Bronchial epithelial cell (primary cell): ENCODE results near the gene ACSM5. TPM values are rescaled to one million over a fixed set of nuclear protein-coding genes. Genes with fewer than 3 reads are reported as not detected.

ENCODE experiments used
- DNase-seq: peaks from one replicate; pipeline ENCODE4 v3.0.0-alpha.2; 2010; ENCODE audit warnings: low read depth
- FAIRE-seq: peaks from 2 replicates; lab custom pipeline; 2011; peaks lifted over from hg19 to GRCh38; lab: Jason Lieb, UNC
- H3K27me3 ChIP-seq: 2 replicates; pipeline ENCODE4 v1.5.1; 2011; ENCODE audit warnings: low read length; ENCODE audit not compliant: control insufficient read depth, insufficient read depth
- H3K36me3 ChIP-seq: 2 replicates; pipeline ENCODE4 v1.5.1; 2011; ENCODE audit warnings: low read length; ENCODE audit not compliant: control insufficient read depth, insufficient read depth
- H3K4me3 ChIP-seq: 2 replicates; pipeline ENCODE4 v1.5.1; 2011; ENCODE audit warnings: mild to moderate bottlenecking, low read depth, low read length, control low read depth
- CTCF ChIP-seq: IDR thresholded peaks from 2 replicates; pipeline ENCODE4 v1.5.1; 2011; ENCODE audit warnings: mild to moderate bottlenecking, moderate library complexity, low read length, control low read depth, inconsistent platforms; ENCODE audit not compliant: insufficient read depth, severe bottlenecking
- total RNA-seq: library from RNA; depleted of rRNA; stranded (reverse); fragments of >200 nt; gene quantifications from 2 replicates; pipeline ENCODE4 v1.2.1, GENCODE V29; 2014

Gene ACSM5
- total RNA-seq, 1 donor from 2014 or later = not detected

- Histone ChIP-seq H3K4me3 (no peak overlapping the region), H3K27me3 (no peaks in the 10 kb centered on the region), H3K36me3 (no peaks in the 10 kb centered on the region)
- no peak for TF ChIP-seq CTCF
- FAIRE-seq (no peak), DNase-seq (no peak)
Observed at GRCh38 chr16:20401475-20402016, 7.8 kb upstream of the ACSM5 start.

- Histone ChIP-seq H3K36me3 (no peaks in the 10 kb centered on the region), H3K4me3 (no peak overlapping the region), H3K27me3 (no peaks in the 10 kb centered on the region)
- DNase-seq = no peak
- no peak for TF ChIP-seq CTCF
- no peak for FAIRE-seq
Observed at GRCh38 chr16:20402651-20403050, 6.7 kb upstream of the ACSM5 start.

- DNase-seq (no peak), FAIRE-seq (no peak)
- Histone ChIP-seq H3K4me3 (no peak within 1 kb of the TSS), H3K36me3 (no peaks in the 10 kb centered on the region), H3K27me3 (no peaks in the 10 kb centered on the region)
- no peak for TF ChIP-seq CTCF
Observed at GRCh38 chr16:20404637-20405036, 4.7 kb upstream of the ACSM5 start, which contains the start of gene PDILT. Gene PDILT (minus strand): TSS chr16:20404737. CDS start chr16:20399300, 5,437 bp downstream.

GRCh38 chr16:20410121-20410723 is 888 bp downstream of the ACSM5 start:
- TF ChIP-seq CTCF = no peak
- H3K27me3 ChIP-seq = no peaks in the 10 kb centered on the region
- H3K4me3 ChIP-seq = no peak overlapping the region
- no peaks in the 10 kb centered on the region for H3K36me3 ChIP-seq
- FAIRE-seq (no peak), DNase-seq (no peak)

GRCh38 chr16:20411055-20411454 is 1.7 kb downstream of the ACSM5 start:
- FAIRE-seq (peak; percentile 85), DNase-seq (no peak)
- H3K27me3 ChIP-seq = no peaks in the 10 kb centered on the region
- H3K4me3 ChIP-seq = no peak overlapping the region
- H3K36me3 ChIP-seq = no peaks in the 10 kb centered on the region
- TF ChIP-seq CTCF = no peak
